Vagina (tissue), 2 donors: ENCODE data around the gene PDCD7. TPM values are rescaled to one million over a fixed set of nuclear protein-coding genes. Genes with fewer than 3 reads are reported as not detected.
A peak's percentile ranks its signal among the peaks of the same experiment; 100 is the strongest.

Source experiments
- DNase-seq, 2 donors: peaks; one replicate each; pipeline ENCODE4 v3.0.0-alpha.2; 2017; ENCODE audit errors: extremely low spot score in 2 of 2
- H3K27ac ChIP-seq: fragments of 200-600 bp; sonication (generic); one replicate; pipeline ENCODE4 v1.5.1; 2019
- H3K27me3 ChIP-seq: fragments of 200-600 bp; sonication (generic); one replicate; pipeline ENCODE4 v1.5.1; 2019
- H3K36me3 ChIP-seq, 2 donors: fragments of 200-600 bp; sonication (generic); one replicate each; pipeline ENCODE4 v1.5.1; 2017 to 2019
- H3K4me1 ChIP-seq: fragments of 200-600 bp; sonication (generic); one replicate; pipeline ENCODE4 v1.5.1; 2019
- H3K4me3 ChIP-seq, 2 donors: fragments of 200-600 bp; sonication (generic); 1 replicate in 1 of 2; 2 replicates in 1 of 2; pipeline ENCODE4 v1.5.1; 2016 to 2019
- H3K9me3 ChIP-seq: fragments of 200-600 bp; sonication (generic); one replicate; pipeline ENCODE4 v1.5.1; 2019
- CTCF ChIP-seq, 3 experiments: fragments of 450-650 bp in 2 of 3; fragments of 200-600 bp in 1 of 3; sonication (generic) in 1 of 3; IDR thresholded peaks; one replicate each; pipeline ENCODE4 v1.5.1; 2017 to 2019; ENCODE audit warnings: antibody characterized with exemption in 3 of 3, mild to moderate bottlenecking in 2 of 3, moderate library complexity in 2 of 3
- POLR2A ChIP-seq, 2 donors: fragments of 450-650 bp; IDR thresholded peaks; one replicate each; pipeline ENCODE4 v1.6.1; 2017; ENCODE audit warnings: antibody characterized with exemption in 2 of 2, mild to moderate bottlenecking in 2 of 2, moderate library complexity in 2 of 2
- POLR2AphosphoS5 ChIP-seq, 2 donors: sonication (generic); formaldehyde crosslinking; IDR thresholded peaks; one replicate each; pipeline ENCODE4 v1.9.0; 2017; ENCODE audit warnings: antibody characterized with exemption in 2 of 2, mild to moderate bottlenecking in 2 of 2, low read depth in 1 of 2; ENCODE audit not compliant: insufficient read depth in 1 of 2
- intact Hi-C: fragments of 100-400 bp; cut with DNase I; formaldehyde crosslinking; loops from one replicate; pipeline ENCODE4 v1.15.1; 2023
- total RNA-seq: library from RNA; depleted of rRNA; stranded (reverse); fragments of >200 nt; gene quantifications from one replicate; pipeline ENCODE4 v1.2.3, GENCODE V29; 2016

The PDCD7 gene
- total RNA-seq, 1 donor from 2014 or later: 16.5 TPM

DNA sequence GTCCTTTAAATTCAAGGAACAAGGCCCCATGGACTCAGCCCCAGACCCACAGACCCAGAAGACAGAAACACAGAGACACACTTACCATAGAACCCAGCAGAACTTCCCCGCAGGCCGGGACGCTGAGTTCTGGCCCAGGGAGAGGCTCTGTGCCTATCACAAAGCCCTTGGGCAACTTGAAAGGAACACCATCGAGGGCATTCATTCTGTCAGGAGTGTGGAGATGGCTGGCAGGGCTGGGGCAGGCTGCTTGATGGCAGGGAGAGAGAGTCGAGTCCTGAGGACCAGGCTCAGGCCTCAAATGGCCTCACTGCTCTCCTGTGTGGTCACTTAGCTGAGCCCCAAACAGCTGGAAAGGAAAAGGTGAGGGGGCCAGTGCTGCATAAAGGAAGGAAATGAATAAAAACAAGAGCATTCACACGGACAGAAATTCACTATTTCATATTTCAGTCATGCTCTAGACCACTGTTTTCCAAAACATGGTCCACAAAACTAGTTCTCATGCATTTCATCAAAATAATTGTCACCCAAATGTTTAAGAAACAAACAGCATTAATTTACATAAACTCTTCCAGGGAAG, 27.5 kb downstream of the PDCD7 start:
- H3K36me3 ChIP-seq: peaks cover 0 to 18% of the 10 kb centered on the region in 2 donors
- H3K27ac ChIP-seq: no peak overlapping the region
- intact Hi-C loops: no loop called here
- DNase-seq: no peak
- H3K9me3 ChIP-seq: no peaks in the 10 kb centered on the region
- peaks cover 8% of the 10 kb centered on the region for H3K4me1 ChIP-seq
- H3K27me3 ChIP-seq: no peaks in the 10 kb centered on the region
- no peak for TF ChIP-seq POLR2AphosphoS5 (IDR thresholded peaks at IDR 0.05; ENCODE audit: insufficient read depth in 1 of 2, low read depth in 1 of 2)
- no peak for TF ChIP-seq CTCF (IDR thresholded peaks at IDR 0.05)
- TF ChIP-seq POLR2A (IDR thresholded peaks at IDR 0.05): no peak
- H3K4me3 ChIP-seq: no peak overlapping the region

- Histone ChIP-seq H3K27me3 (no peaks in the 10 kb centered on the region), H3K27ac (no peak overlapping the region), H3K36me3 (peaks cover 0 to 18% of the 10 kb centered on the region in 2 donors), H3K9me3 (no peaks in the 10 kb centered on the region), H3K4me3 (no peak overlapping the region), H3K4me1 (peaks cover 15% of the 10 kb centered on the region)
- TF ChIP-seq CTCF (IDR thresholded peaks at IDR 0.05) (no peak), POLR2AphosphoS5 (IDR thresholded peaks at IDR 0.05; ENCODE audit: insufficient read depth in 1 of 2, low read depth in 1 of 2) (no peak), POLR2A (IDR thresholded peaks at IDR 0.05) (no peak)
- intact Hi-C loops: no loop called here
- DNase-seq: no peak
Observed at GRCh38 chr15:65105038-65105437, 28.6 kb downstream of the PDCD7 start.

DNA sequence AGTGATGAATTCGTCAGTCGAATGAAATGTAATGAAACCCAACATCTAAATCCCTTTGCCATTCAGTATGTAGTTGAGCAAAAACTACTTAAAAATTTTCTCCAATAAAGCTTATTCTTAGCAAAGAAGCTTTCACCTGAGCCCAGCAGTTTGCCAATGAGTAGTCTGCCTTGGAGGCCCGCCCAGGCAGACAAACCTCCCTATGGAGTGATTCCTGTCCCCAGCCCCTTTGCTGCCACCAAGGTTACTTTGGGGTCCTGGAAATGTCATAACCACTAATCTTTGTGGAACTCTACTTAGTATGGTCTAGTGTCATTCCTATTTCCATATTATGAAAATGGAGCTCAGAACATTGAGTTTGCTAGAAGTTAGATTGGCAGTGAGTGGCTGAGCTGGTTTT, 30.7 kb downstream of the PDCD7 start:
- no peak for DNase-seq
- peaks cover 15% of the 10 kb centered on the region for H3K4me1 ChIP-seq
- H3K27me3 ChIP-seq: no peaks in the 10 kb centered on the region
- H3K27ac ChIP-seq: no peak overlapping the region
- H3K4me3 ChIP-seq: no peak overlapping the region
- intact Hi-C loops: no loop called here
- peaks cover 0 to 30% of the 10 kb centered on the region in 2 donors for H3K36me3 ChIP-seq
- no peaks in the 10 kb centered on the region for H3K9me3 ChIP-seq
- TF ChIP-seq CTCF (IDR thresholded peaks at IDR 0.05): no peak
- no peak for TF ChIP-seq POLR2AphosphoS5 (IDR thresholded peaks at IDR 0.05; ENCODE audit: insufficient read depth in 1 of 2, low read depth in 1 of 2)
- TF ChIP-seq POLR2A (IDR thresholded peaks at IDR 0.05): no peak

GRCh38 chr15:65101891-65102708, 31.5 kb downstream of the PDCD7 start:
- intact Hi-C loops: no loop called here
- H3K4me3 ChIP-seq: no peak overlapping the region
- no peaks in the 10 kb centered on the region for H3K9me3 ChIP-seq
- no peak overlapping the region for H3K27ac ChIP-seq
- DNase-seq: peak in 1 of 2 donors; percentile 46
- no peak for TF ChIP-seq POLR2A (IDR thresholded peaks at IDR 0.05)
- TF ChIP-seq CTCF (IDR thresholded peaks at IDR 0.05): no peak
- TF ChIP-seq POLR2AphosphoS5 (IDR thresholded peaks at IDR 0.05; ENCODE audit: insufficient read depth in 1 of 2, low read depth in 1 of 2): no peak
- H3K27me3 ChIP-seq: no peaks in the 10 kb centered on the region
- peaks cover 15% of the 10 kb centered on the region for H3K4me1 ChIP-seq
- peaks cover 0 to 30% of the 10 kb centered on the region in 2 donors for H3K36me3 ChIP-seq

DNA sequence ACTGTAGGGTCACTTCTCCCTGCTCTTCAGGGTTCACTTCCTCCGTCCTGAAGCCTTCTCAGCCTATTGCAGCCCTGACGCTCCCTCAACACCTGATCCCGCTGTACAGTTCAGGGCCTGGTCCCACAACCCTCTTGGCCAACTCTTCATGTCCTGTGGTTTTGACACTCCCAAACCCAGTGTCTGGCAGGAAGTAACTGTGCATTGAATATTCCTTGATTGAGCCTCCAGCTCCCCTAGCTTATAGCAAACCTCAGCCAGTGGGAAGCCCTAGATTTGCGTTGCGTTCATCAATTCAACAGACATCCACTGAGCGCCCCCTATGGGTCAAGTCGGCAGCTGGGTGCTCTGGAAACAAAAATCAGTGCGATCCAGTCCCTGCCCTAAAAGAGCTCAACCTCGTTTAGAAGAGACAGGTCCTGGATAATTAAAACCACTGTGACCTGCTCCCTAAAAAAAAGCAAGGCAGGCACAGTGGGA, 32.2 kb downstream of the PDCD7 start:
- H3K4me3 ChIP-seq: no peak overlapping the region
- intact Hi-C loops: no loop called here
- peaks cover 0 to 30% of the 10 kb centered on the region in 2 donors for H3K36me3 ChIP-seq
- DNase-seq: peak in 1 of 2 donors; percentile 49
- H3K27ac ChIP-seq: peak overlapping the region; percentile 11
- peaks cover 15% of the 10 kb centered on the region for H3K4me1 ChIP-seq
- no peaks in the 10 kb centered on the region for H3K27me3 ChIP-seq
- no peaks in the 10 kb centered on the region for H3K9me3 ChIP-seq
- TF ChIP-seq CTCF (IDR thresholded peaks at IDR 0.05) (peak; percentile 41 to 56 (median 47)), POLR2A (IDR thresholded peaks at IDR 0.05) (no peak)
